Fibroblast of lung (primary cell): ENCODE measurements around the gene UNKL. TPM values are rescaled to one million over a fixed set of nuclear protein-coding genes. Genes with fewer than 3 reads are reported as not detected.

Experiments
- DNase-seq, 2 donors: peaks; one replicate each; pipeline versions ENCODE4 v3.0.0 to v3.0.0-alpha.2; 2010; ENCODE audit warnings: low read depth in 2 of 2
- H2AFZ ChIP-seq: 2 replicates; pipeline ENCODE4 v1.5.1; 2012; ENCODE audit warnings: low read length, control low read depth, inconsistent platforms
- H3K27ac ChIP-seq: 2 replicates; pipeline ENCODE4 v1.5.1; 2011; ENCODE audit warnings: low read length, control low read depth; ENCODE audit not compliant: insufficient read depth
- H3K27me3 ChIP-seq: 2 replicates; pipeline ENCODE4 v1.5.1; 2011; ENCODE audit warnings: mild to moderate bottlenecking, low read length; ENCODE audit not compliant: control insufficient read depth, insufficient read depth
- H3K36me3 ChIP-seq: 2 replicates; pipeline ENCODE4 v1.5.1; 2011; ENCODE audit warnings: low read length; ENCODE audit not compliant: control insufficient read depth, insufficient read depth
- H3K4me1 ChIP-seq: 2 replicates; pipeline ENCODE4 v1.5.1; 2011; ENCODE audit warnings: low read length; ENCODE audit not compliant: control insufficient read depth, insufficient read depth; ENCODE audit errors: extremely low read depth
- H3K4me2 ChIP-seq: 2 replicates; pipeline ENCODE4 v1.5.1; 2011; ENCODE audit warnings: low read length, control low read depth; ENCODE audit not compliant: insufficient read depth; ENCODE audit errors: extremely low read depth
- H3K4me3 ChIP-seq, 4 experiments: fragments of 200-600 bp in 1 of 4; sonication (generic) in 1 of 4; replicated peaks in 1 of 4; 2 replicates each; pipeline ENCODE4 v1.5.1; 2011 to 2016; ENCODE audit warnings: low read length in 4 of 4, low read depth in 3 of 4, mild to moderate bottlenecking in 3 of 4, control low read depth in 2 of 4, inconsistent platforms in 1 of 4, mixed read lengths in 1 of 4; ENCODE audit not compliant: insufficient read depth in 1 of 4; ENCODE audit errors: control extremely low read depth in 1 of 4
- H3K79me2 ChIP-seq: 2 replicates; pipeline ENCODE4 v1.5.1; 2012; ENCODE audit warnings: mild to moderate bottlenecking, low read length, inconsistent platforms; ENCODE audit not compliant: control insufficient read depth, insufficient read depth
- H3K9ac ChIP-seq: 2 replicates; pipeline ENCODE4 v1.5.1; 2011; ENCODE audit warnings: mild to moderate bottlenecking, low read length, control low read depth; ENCODE audit not compliant: insufficient read depth
- H3K9me3 ChIP-seq: 2 replicates; pipeline ENCODE4 v1.5.1; 2012; ENCODE audit warnings: low read depth, low read length; ENCODE audit not compliant: control insufficient read depth, insufficient read depth
- H4K20me1 ChIP-seq: 2 replicates; pipeline ENCODE4 v1.5.1; 2011; ENCODE audit warnings: low read length; ENCODE audit not compliant: control insufficient read depth, insufficient read depth; ENCODE audit errors: extremely low read depth
- CTCF ChIP-seq, 2 donors: IDR thresholded peaks in 1 of 2; conservative IDR thresholded peaks in 1 of 2; 1 replicate in 1 of 2; 2 replicates in 1 of 2; pipeline ENCODE4 v1.5.1; 2011 to 2012; ENCODE audit warnings: low read length in 2 of 2, control low read depth in 1 of 2, inconsistent platforms in 1 of 2, low read depth in 1 of 2, mild to moderate bottlenecking in 1 of 2
- EZH2 ChIP-seq: IDR thresholded peaks from 2 replicates; pipeline ENCODE4 v1.5.1; 2012; ENCODE audit warnings: low read length, control low read depth, mild to moderate bottlenecking; ENCODE audit errors: missing control alignments
- polyA plus RNA-seq, 2 donors: library from polyadenylated mRNA; depleted of rRNA in 1 of 2; stranded (reverse) in 1 of 2; unstranded in 1 of 2; fragments of >200 nt; gene quantifications; 2 replicates each; pipeline ENCODE4 v1.2.1, GENCODE V29; 2011 to 2012; ENCODE audit warnings: missing spikeins in 1 of 2
- total RNA-seq: library from RNA; depleted of rRNA; stranded (reverse); fragments of >200 nt; gene quantifications from 2 replicates; pipeline ENCODE4 v1.2.1, GENCODE V29; 2014

Gene UNKL
- total and polyA plus RNA-seq, 2 donors (not counting 1 experiment from before 2014, with no cell fraction given), result 4.3 to 6.3 TPM

- TF ChIP-seq CTCF (conservative IDR thresholded peaks at IDR 0.05 in 1 of 2, IDR thresholded peaks at IDR 0.05 in 1 of 2; ENCODE audit: low read depth in 1 of 2, low read length in 2 of 2), result no peak
- TF ChIP-seq EZH2, result no peak
- H3K27me3 ChIP-seq, result no peaks in the 10 kb centered on the region
- H4K20me1 ChIP-seq, result no peaks in the 10 kb centered on the region
- DNase-seq, result no peak
- H3K4me3 ChIP-seq, result no peak overlapping the region
- H3K79me2 ChIP-seq, result no peaks in the 10 kb centered on the region
- no peaks in the 10 kb centered on the region for H3K4me1 ChIP-seq
- H2AFZ ChIP-seq, result no peak overlapping the region
- H3K9ac ChIP-seq, result no peak overlapping the region
- H3K9me3 ChIP-seq, result no peaks in the 10 kb centered on the region
- H3K27ac ChIP-seq, result no peak overlapping the region
- no peak overlapping the region for H3K4me2 ChIP-seq
- peaks cover 4% of the 10 kb centered on the region for H3K36me3 ChIP-seq
Observed at GRCh38 chr16:1377406-1378010, 37.0 kb downstream of the UNKL start.

DNA sequence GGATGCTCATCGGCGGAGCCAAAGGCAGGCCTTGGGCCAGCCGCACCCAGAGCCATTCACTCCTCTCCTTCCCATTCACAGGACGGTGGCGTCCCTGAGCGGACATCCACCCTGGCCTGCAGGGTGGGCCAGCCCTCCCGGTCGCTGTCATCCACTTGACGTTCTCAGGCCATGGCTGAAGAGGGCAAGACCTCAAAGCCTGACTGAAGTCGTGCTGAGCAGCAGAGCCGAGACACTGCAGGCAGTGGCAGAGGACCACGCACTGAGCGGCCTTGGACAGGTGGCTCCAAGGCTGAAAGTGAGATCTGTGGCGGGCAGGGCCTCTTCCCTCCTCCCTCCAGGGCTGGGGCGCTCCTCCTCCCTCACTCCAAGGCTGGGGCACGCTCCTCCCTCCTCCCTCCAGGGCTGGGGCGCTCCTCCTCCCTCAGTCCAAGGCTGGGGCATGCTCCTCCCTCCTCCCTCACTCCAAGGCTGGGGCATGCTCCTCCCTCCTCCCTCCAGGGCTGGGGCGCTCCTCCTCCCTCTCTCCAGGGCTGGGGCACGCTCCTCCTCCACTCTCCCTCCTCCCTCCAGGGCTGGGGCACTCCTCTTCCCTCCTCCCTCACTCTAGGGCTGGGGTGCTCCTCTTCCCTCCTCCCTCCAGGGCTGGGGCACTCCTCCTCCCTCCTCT, 38.6 kb downstream of the UNKL start:
- DNase-seq, result no peak
- no peak overlapping the region for H3K4me2 ChIP-seq
- H3K36me3 ChIP-seq, result peaks cover 3% of the 10 kb centered on the region
- TF ChIP-seq CTCF (conservative IDR thresholded peaks at IDR 0.05 in 1 of 2, IDR thresholded peaks at IDR 0.05 in 1 of 2; ENCODE audit: low read depth in 1 of 2, low read length in 2 of 2) (no peak), EZH2 (no peak)
- no peak overlapping the region for H2AFZ ChIP-seq
- H3K4me1 ChIP-seq, result no peaks in the 10 kb centered on the region
- no peaks in the 10 kb centered on the region for H4K20me1 ChIP-seq
- no peak overlapping the region for H3K9ac ChIP-seq
- H3K79me2 ChIP-seq, result no peaks in the 10 kb centered on the region
- no peak overlapping the region for H3K27ac ChIP-seq
- no peak overlapping the region for H3K4me3 ChIP-seq
- no peaks in the 10 kb centered on the region for H3K27me3 ChIP-seq
- H3K9me3 ChIP-seq, result no peaks in the 10 kb centered on the region

DNA sequence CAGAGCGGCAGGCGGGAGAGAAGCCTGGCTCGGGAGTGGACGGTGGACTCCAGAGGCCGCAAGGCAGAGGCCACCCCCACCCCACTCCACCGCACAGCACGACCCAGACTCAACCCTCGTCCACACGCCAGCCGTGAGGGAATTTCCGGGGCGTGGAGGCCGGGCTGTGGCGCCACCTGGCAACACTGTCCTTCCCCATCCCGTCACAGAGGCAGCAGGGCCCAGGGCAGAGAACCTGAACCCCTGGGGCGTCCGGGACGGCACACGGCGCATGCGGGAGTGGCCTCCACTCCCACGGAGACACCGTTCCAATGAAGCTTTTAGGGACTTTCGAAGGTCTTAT, 39.2 kb downstream of the UNKL start:
- H3K9ac ChIP-seq, result no peak overlapping the region
- H2AFZ ChIP-seq, result no peak overlapping the region
- H4K20me1 ChIP-seq, result no peaks in the 10 kb centered on the region
- no peak overlapping the region for H3K27ac ChIP-seq
- H3K79me2 ChIP-seq, result no peaks in the 10 kb centered on the region
- DNase-seq, result no peak
- no peak overlapping the region for H3K4me3 ChIP-seq
- H3K9me3 ChIP-seq, result no peaks in the 10 kb centered on the region
- peaks cover 3% of the 10 kb centered on the region for H3K36me3 ChIP-seq
- no peak overlapping the region for H3K4me2 ChIP-seq
- H3K27me3 ChIP-seq, result no peaks in the 10 kb centered on the region
- TF ChIP-seq CTCF (conservative IDR thresholded peaks at IDR 0.05 in 1 of 2, IDR thresholded peaks at IDR 0.05 in 1 of 2; ENCODE audit: low read depth in 1 of 2, low read length in 2 of 2), result no peak
- TF ChIP-seq EZH2, result no peak
- H3K4me1 ChIP-seq, result no peaks in the 10 kb centered on the region
